ENCODE results near the gene ECSIT. TPM values are rescaled to one million over a fixed set of nuclear protein-coding genes. Genes with fewer than 3 reads are reported as not detected.

Gene ECSIT
- total RNA-seq, 3 donors from 2014 or later: 57.9 to 69.6 (median 59.1) TPM

- Histone ChIP-seq H3K4me3 (peak within 1 kb of the TSS; percentile 74), H3K9me3 (no peaks in the 10 kb centered on the region), H3K4me1 (ENCODE audit: low read depth) (peaks cover 11% of the 10 kb centered on the region), H3K36me3 (ENCODE audit: low read depth) (no peaks in the 10 kb centered on the region)
- intact Hi-C loops (cut with DNase I, micrococcal nuclease): no loop called here
- TF ChIP-seq, protein P1, sequence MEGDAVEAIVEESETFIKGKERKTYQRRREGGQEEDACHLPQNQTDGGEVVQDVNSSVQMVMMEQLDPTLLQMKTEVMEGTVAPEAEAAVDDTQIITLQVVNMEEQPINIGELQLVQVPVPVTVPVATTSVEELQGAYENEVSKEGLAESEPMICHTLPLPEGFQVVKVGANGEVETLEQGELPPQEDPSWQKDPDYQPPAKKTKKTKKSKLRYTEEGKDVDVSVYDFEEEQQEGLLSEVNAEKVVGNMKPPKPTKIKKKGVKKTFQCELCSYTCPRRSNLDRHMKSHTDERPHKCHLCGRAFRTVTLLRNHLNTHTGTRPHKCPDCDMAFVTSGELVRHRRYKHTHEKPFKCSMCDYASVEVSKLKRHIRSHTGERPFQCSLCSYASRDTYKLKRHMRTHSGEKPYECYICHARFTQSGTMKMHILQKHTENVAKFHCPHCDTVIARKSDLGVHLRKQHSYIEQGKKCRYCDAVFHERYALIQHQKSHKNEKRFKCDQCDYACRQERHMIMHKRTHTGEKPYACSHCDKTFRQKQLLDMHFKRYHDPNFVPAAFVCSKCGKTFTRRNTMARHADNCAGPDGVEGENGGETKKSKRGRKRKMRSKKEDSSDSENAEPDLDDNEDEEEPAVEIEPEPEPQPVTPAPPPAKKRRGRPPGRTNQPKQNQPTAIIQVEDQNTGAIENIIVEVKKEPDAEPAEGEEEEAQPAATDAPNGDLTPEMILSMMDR (IDR thresholded peaks at IDR 0.05): no peak
- peak; percentile 99 for ATAC-seq
- DNase-seq: peak; percentile 97 to 99 (median 98)
Observed at GRCh38 chr19:11558881-11559828, 30.2 kb upstream of the ECSIT start, which contains the start of gene ELOF1. Gene ELOF1, minus strand, starts transcription at chr19:11559230. Its CDS starts 4,883 bp downstream, at chr19:11554347.

DNA sequence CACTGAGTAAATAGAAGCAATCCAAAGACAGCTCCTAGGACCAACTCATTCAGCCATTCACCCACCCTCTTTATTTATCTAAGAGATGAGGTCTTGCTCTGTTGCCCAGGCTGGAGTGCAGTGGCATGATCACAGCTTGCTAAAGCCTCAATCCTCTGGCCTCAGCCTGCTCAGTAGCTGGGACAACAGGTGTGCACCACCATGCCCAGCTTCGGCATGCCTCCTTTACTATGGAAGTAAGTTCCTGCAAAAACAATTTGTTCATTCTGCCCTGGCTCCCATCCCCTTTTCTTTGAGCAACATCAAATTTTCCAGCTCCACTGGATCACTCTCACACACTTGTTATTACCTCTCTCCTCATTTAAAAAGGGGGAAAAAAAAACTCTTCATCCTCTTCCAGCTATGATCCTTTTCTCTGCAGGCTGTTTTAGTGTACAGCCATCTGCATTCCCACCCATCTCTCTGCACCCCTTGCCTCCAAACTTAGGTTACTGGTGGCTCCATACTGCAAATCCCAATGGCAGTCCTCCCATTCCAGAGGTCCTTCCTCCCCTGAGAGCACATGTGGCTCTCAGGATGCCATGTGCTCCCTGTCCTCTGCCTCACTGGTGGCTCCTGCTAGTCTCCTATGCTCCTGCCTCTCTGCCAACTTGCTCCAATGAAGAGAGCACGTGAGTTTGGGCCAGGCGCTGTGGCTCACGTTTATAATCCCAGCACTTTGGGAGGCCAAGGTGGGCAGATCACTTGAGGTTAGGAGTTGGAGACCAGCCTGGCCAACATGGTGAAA lies 27.9 kb upstream of the ECSIT start:
- ATAC-seq (no peak), DNase-seq (no peak)
- TF ChIP-seq, protein P1 (IDR thresholded peaks at IDR 0.05): no peak
- Histone ChIP-seq H3K9me3 (no peaks in the 10 kb centered on the region), H3K4me3 (no peak overlapping the region), H3K4me1 (ENCODE audit: low read depth) (peaks cover 11% of the 10 kb centered on the region), H3K36me3 (ENCODE audit: low read depth) (peaks cover 5% of the 10 kb centered on the region)
- intact Hi-C loops (cut with DNase I, micrococcal nuclease): no loop called here

DNA sequence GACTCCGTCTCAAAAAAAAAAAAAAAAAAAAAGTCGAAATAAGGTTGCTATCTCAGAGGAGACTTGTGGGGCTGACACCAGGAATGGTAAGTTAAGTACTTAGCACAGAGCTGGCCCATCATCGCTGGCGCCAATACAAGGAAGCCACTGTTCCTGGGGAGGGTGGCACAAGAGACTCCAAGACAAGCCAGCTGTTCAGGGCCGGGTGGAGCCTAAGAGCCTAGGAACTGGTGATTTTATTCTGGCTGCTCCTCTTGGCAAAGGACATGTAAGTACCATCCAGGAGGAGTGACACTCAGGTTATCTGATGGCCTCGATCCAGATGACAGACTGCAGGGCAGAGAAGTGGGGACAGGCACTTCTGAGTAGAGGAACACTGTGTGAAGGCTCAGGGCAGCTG lies 26.3 kb upstream of the ECSIT start:
- no peak for DNase-seq
- peaks cover 11% of the 10 kb centered on the region for H3K4me1 ChIP-seq (ENCODE audit: low read depth)
- TF ChIP-seq, protein P1 (IDR thresholded peaks at IDR 0.05): no peak
- H3K4me3 ChIP-seq: no peak overlapping the region
- ATAC-seq: no peak
- intact Hi-C loops (cut with DNase I, micrococcal nuclease): no loop called here
- H3K36me3 ChIP-seq (ENCODE audit: low read depth): peaks cover 5% of the 10 kb centered on the region
- no peaks in the 10 kb centered on the region for H3K9me3 ChIP-seq

DNA sequence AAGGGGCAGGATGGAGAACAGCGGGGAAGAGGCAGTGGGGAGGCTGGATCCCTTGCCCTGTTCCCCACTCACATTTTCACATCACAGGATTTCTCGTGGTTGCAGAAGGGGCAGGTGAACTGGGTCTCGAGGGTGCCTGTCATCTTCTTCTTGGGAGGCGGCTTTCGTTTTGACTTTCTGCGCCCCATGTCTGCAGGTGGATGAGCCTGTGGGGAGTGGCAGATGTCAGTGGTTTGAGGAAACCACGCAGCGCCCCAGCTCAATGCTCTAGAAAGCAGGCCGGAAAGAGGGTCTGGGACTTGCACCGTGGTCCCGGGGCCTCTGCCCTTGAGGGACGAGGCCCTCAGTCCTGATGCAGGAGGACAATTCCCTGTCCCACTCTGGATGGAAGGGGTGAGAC lies 25.2 kb upstream of the ECSIT start:
- Histone ChIP-seq H3K4me3 (no peak overlapping the region), H3K4me1 (ENCODE audit: low read depth) (peaks cover 9% of the 10 kb centered on the region), H3K9me3 (no peaks in the 10 kb centered on the region), H3K36me3 (ENCODE audit: low read depth) (peaks cover 5% of the 10 kb centered on the region)
- TF ChIP-seq, protein P1 (IDR thresholded peaks at IDR 0.05): no peak
- intact Hi-C loops (cut with DNase I, micrococcal nuclease): no loop called here
- ATAC-seq: no peak
- DNase-seq: no peak

DNA sequence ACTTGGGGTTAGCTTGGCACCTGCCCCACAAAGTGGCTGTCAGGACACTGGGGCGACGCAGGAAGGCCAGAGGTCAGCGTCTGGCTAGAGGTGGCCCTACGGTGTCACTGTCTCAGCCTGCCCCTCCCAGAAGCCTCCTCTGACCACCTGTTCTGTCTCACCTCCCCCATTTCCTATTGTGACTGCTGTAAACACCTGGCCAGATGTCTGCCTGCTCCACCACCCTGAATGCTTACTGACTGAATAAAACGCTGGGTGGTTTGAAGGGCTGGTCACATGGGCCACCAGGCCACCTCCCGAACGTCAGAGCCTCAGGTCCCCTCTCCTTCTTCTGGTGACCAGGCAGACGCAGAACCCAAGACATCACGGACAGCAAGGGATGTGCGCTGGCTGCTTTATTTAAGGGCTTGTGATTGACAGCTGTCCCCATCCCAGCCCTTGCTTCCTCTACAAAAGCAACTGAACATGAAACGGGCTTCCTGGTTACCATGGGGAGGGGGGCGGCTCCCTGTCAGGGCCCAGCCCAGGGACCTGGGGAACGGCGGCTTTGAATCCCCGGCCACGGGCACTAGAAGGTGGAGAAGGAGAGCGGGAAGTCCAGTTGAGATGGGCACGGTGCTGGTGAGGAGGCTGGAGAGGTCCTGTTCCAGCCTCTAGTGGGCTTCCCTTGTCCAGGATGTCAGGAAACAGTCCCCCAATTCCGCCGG lies 23.9 kb upstream of the ECSIT start:
- intact Hi-C loops (cut with DNase I, micrococcal nuclease): no loop called here
- H3K4me1 ChIP-seq (ENCODE audit: low read depth): peaks cover 2% of the 10 kb centered on the region
- H3K36me3 ChIP-seq (ENCODE audit: low read depth): peaks cover 5% of the 10 kb centered on the region
- ATAC-seq (no peak), DNase-seq (no peak)
- no peaks in the 10 kb centered on the region for H3K9me3 ChIP-seq
- TF ChIP-seq, protein P1 (IDR thresholded peaks at IDR 0.05): no peak
- H3K4me3 ChIP-seq: no peak overlapping the region
